ENCODE measurements around the gene TNFRSF11A. TPM values are rescaled to one million over a fixed set of nuclear protein-coding genes. Genes with fewer than 3 reads are reported as not detected.

Gene TNFRSF11A
- polyA plus RNA-seq (ENCODE audit: insufficient read length in 3 of 3), result 1 to 10 TPM; 2.0 to 2.3 (median 2.2) TPM
- long read RNA-seq, donor 1, partial matches to known transcripts, result 0 of 1 reads
- long read RNA-seq, donor 1, other reads (novel, unspliced or antisense), result 0 of 1 reads
- long read RNA-seq, donor 2, result 0 reads
- long read RNA-seq, donor 3, result 0 reads
- long read RNA-seq, donor 4, result 0 reads
- long read RNA-seq, donor 5, result 0 reads
- long read RNA-seq, donor 6, partial matches to known transcripts, result 0 of 1 reads
- long read RNA-seq, donor 6, other reads (novel, unspliced or antisense), result 0 of 1 reads
- long read RNA-seq, donor 7, result 0 reads
- long read RNA-seq, donor 8, result 0 reads
- long read RNA-seq, donor 9, result 0 reads
- long read RNA-seq, donor 10, result 0 reads
- long read RNA-seq, donor 11, full-length matches to known transcripts, result 1 of 1 reads
- long read RNA-seq, donor 11, partial matches to known transcripts, result 0 of 1 reads
- long read RNA-seq, donor 11, other reads (novel, unspliced or antisense), result 0 of 1 reads
- long read RNA-seq, donor 12, result 0 reads
- long read RNA-seq, donor 13, result 0 reads
- long read RNA-seq, donor 14, result 0 reads
- long read RNA-seq, donor 15, result 0 reads
- long read RNA-seq, donor 16, full-length matches to known transcripts, result 1 of 1 reads
- long read RNA-seq, donor 16, partial matches to known transcripts, result 0 of 1 reads
- long read RNA-seq, donor 16, other reads (novel, unspliced or antisense), result 0 of 1 reads

- DNase-seq (ENCODE audit: extremely low read depth in 1 of 11, low read depth in 9 of 11, low spot score in 4 of 11), result peak in 1 of 11 donors; percentile 26
Observed at GRCh38 chr18:62324917-62325805, at the start of gene TNFRSF11A. TSS of gene TNFRSF11A (plus strand) at chr18:62325310. CDS start at chr18:62325353, 43 bp downstream.

- DNase-seq (ENCODE audit: extremely low read depth in 1 of 11, low read depth in 9 of 11, low spot score in 4 of 11), result no peak
Observed at GRCh38 chr18:62277045-62277444, 48.1 kb upstream of the TNFRSF11A start.

- DNase-seq (ENCODE audit: extremely low read depth in 1 of 11, low read depth in 9 of 11, low spot score in 4 of 11), result no peak
Observed at GRCh38 chr18:62279561-62279960, 45.5 kb upstream of the TNFRSF11A start.

- no peak for DNase-seq (ENCODE audit: extremely low read depth in 1 of 11, low read depth in 9 of 11, low spot score in 4 of 11)
Observed at GRCh38 chr18:62280058-62280457, 45.1 kb upstream of the TNFRSF11A start.

GRCh38 chr18:62280786-62281185 lies 44.3 kb upstream of the TNFRSF11A start:
- no peak for DNase-seq (ENCODE audit: extremely low read depth in 1 of 11, low read depth in 9 of 11, low spot score in 4 of 11)

GRCh38 chr18:62281684-62282083 lies 43.4 kb upstream of the TNFRSF11A start:
- no peak for DNase-seq (ENCODE audit: extremely low read depth in 1 of 11, low read depth in 9 of 11, low spot score in 4 of 11)

GRCh38 chr18:62282188-62282629 lies 42.9 kb upstream of the TNFRSF11A start:
- no peak for DNase-seq (ENCODE audit: extremely low read depth in 1 of 11, low read depth in 9 of 11, low spot score in 4 of 11)

- no peak for DNase-seq (ENCODE audit: extremely low read depth in 1 of 11, low read depth in 9 of 11, low spot score in 4 of 11)
Observed at GRCh38 chr18:62284637-62285036, 40.5 kb upstream of the TNFRSF11A start.

- DNase-seq (ENCODE audit: extremely low read depth in 1 of 11, low read depth in 9 of 11, low spot score in 4 of 11), result no peak
Observed at GRCh38 chr18:62285281-62285680, 39.8 kb upstream of the TNFRSF11A start.

GRCh38 chr18:62287781-62288664 lies 37.1 kb upstream of the TNFRSF11A start:
- peak in 4 of 11 donors; percentile 1 to 12 (median 2) for DNase-seq (ENCODE audit: extremely low read depth in 1 of 11, low read depth in 9 of 11, low spot score in 4 of 11)

GRCh38 chr18:62288665-62289008 lies 36.5 kb upstream of the TNFRSF11A start:
- DNase-seq (ENCODE audit: extremely low read depth in 1 of 11, low read depth in 9 of 11, low spot score in 4 of 11), result no peak

GRCh38 chr18:62289047-62289446 lies 36.1 kb upstream of the TNFRSF11A start:
- DNase-seq (ENCODE audit: extremely low read depth in 1 of 11, low read depth in 9 of 11, low spot score in 4 of 11), result no peak

- no peak for DNase-seq (ENCODE audit: extremely low read depth in 1 of 11, low read depth in 9 of 11, low spot score in 4 of 11)
Observed at GRCh38 chr18:62294073-62294472, 31.0 kb upstream of the TNFRSF11A start.

- no peak for DNase-seq (ENCODE audit: extremely low read depth in 1 of 11, low read depth in 9 of 11, low spot score in 4 of 11)
Observed at GRCh38 chr18:62300359-62300963, 24.6 kb upstream of the TNFRSF11A start.

- no peak for DNase-seq (ENCODE audit: extremely low read depth in 1 of 11, low read depth in 9 of 11, low spot score in 4 of 11)
Observed at GRCh38 chr18:62301322-62301721, 23.8 kb upstream of the TNFRSF11A start.

GRCh38 chr18:62312851-62313250 lies 12.3 kb upstream of the TNFRSF11A start:
- no peak for DNase-seq (ENCODE audit: extremely low read depth in 1 of 11, low read depth in 9 of 11, low spot score in 4 of 11)

GRCh38 chr18:62318228-62319180 lies 6.6 kb upstream of the TNFRSF11A start:
- DNase-seq (ENCODE audit: extremely low read depth in 1 of 11, low read depth in 9 of 11, low spot score in 4 of 11), result no peak
